Neural progenitor cell (in vitro differentiated cells): ENCODE results near the gene MUC3A.

ENCODE experiments used
- CTCF ChIP-seq: fragments of 200-600 bp; sonication (generic); IDR thresholded peaks from 2 replicates; pipeline ENCODE4 v1.5.1; 2017; ENCODE audit warnings: antibody characterized with exemption, mild to moderate bottlenecking
- EZH2phosphoT487 ChIP-seq: fragments of 200-600 bp; sonication (generic); IDR thresholded peaks from 2 replicates; pipeline ENCODE4 v1.6.1; 2017; ENCODE audit warnings: antibody characterized with exemption

GRCh38 chr7:100921039-100921438 is 28.3 kb upstream of the MUC3A start:
- TF ChIP-seq CTCF (no peak), EZH2phosphoT487 (no peak)
